Measurements from ENCODE around the gene NLRC5. TPM values are rescaled to one million over a fixed set of nuclear protein-coding genes. Genes with fewer than 3 reads are reported as not detected.
"Not testable (repeated sequence)": the region's sequence is repeated elsewhere in the genome, so short reads cannot be mapped to it uniquely, and the experiment has no call there.

The NLRC5 gene
- total RNA-seq, 2 donors from 2014 or later: 0.64 to 0.97 TPM

DNA sequence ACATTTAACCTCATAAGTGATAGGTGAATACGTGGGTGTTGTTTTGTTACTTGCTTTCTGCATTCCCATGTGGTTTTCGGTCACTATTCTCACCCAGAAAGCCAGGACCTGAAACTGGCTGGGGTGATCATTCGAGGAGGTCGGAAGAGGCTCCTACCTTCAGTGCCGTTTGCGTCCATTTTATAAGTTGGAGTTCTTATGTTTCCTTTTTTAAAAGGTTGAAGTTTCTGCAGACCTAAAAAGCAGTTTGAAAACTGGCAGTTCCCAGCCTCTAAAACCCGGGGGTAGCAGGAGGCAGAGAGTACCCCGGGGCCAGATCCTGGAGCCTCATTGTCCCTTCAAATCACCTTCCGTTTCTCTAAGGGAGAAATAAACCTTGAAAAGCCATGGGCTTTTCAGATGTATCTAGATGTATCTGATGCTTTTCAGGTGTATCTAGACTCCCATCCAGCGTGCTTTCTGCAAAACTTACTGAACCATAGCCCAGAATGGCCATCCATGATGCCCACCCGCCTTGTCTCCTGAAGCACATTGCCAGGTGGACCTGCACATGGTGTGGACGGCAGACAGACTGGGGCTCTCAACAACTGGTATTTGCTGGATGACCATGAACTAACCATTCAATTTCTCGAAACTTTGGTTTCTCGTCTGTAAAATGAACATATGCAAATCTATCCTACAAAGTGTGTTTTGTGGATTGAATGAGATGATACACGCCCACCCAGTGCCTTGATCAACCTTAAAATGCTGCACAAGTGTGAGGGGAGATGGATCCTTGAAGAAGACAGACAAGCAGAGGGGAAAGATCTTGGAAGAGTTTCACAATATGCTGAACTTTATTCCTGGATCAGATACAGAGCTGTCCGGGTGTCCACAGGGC, 1.3 kb downstream of the NLRC5 start:
- Mint-ChIP-seq H3K4me3 (peak overlapping the region; percentile 73), H3K27me3 (ENCODE audit: insufficient read depth) (peaks cover 64% of the 10 kb centered on the region), H3K27ac (no peak overlapping the region), H3K36me3 (ENCODE audit: low read depth) (no peaks in the 10 kb centered on the region), H3K9me3 (no peaks in the 10 kb centered on the region), H3K4me1 (no peaks in the 10 kb centered on the region)
- Histone ChIP-seq H3K9me3 (ENCODE audit: control insufficient read depth, low read length) (no peaks in the 10 kb centered on the region), H3K4me3 (ENCODE audit: low read length) (no peak overlapping the region), H3K36me3 (ENCODE audit: control insufficient read depth, insufficient read depth, low read length) (no peaks in the 10 kb centered on the region), H3K4me1 (ENCODE audit: control insufficient read depth, insufficient read depth, low read length) (no peaks in the 10 kb centered on the region), H3K9ac (ENCODE audit: extremely low read depth, low read length, poor library complexity, severe bottlenecking) (no peak overlapping the region), H3K27me3 (ENCODE audit: control insufficient read depth, insufficient read depth, low read length, poor library complexity, severe bottlenecking) (peaks cover 56% of the 10 kb centered on the region), H3K27ac (ENCODE audit: low read depth, low read length) (no peak overlapping the region)
- DNase-seq: no peak
- 90 to 98% methylated on average over 13 to 16 of the region's 16 CpGs for WGBS, 2 experiments (ENCODE audit: insufficient coverage in 1 of 2, insufficient read length in 1 of 2)
- TF ChIP-seq, protein P1, sequence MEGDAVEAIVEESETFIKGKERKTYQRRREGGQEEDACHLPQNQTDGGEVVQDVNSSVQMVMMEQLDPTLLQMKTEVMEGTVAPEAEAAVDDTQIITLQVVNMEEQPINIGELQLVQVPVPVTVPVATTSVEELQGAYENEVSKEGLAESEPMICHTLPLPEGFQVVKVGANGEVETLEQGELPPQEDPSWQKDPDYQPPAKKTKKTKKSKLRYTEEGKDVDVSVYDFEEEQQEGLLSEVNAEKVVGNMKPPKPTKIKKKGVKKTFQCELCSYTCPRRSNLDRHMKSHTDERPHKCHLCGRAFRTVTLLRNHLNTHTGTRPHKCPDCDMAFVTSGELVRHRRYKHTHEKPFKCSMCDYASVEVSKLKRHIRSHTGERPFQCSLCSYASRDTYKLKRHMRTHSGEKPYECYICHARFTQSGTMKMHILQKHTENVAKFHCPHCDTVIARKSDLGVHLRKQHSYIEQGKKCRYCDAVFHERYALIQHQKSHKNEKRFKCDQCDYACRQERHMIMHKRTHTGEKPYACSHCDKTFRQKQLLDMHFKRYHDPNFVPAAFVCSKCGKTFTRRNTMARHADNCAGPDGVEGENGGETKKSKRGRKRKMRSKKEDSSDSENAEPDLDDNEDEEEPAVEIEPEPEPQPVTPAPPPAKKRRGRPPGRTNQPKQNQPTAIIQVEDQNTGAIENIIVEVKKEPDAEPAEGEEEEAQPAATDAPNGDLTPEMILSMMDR (conservative IDR thresholded peaks at IDR 0.05): no peak

DNA sequence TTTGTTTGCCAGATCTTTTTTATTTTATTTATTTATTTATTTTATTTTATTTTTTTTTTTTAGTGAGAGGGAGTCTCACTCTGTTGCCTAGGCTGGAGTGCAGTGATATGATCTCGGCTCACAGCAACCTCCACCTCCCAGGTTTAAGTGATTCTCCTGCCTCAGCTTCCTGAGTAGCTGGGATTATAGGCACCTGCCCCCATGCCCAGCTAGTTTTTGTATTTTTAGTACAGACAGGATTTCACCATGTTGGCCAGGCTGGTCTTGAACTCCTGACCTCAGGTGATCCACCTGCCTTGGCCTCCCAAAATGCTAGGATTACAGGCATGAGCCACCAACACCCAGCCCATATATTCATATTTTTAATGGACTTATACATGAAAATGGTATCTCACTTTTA, 3.1 kb downstream of the NLRC5 start:
- H3K36me3 ChIP-seq (ENCODE audit: control insufficient read depth, insufficient read depth, low read length); H3K36me3 Mint-ChIP-seq (ENCODE audit: low read depth); DNase-seq; H3K4me1 Mint-ChIP-seq; H3K4me1 ChIP-seq (ENCODE audit: control insufficient read depth, insufficient read depth, low read length); H3K4me3 ChIP-seq (ENCODE audit: low read length); H3K9me3 Mint-ChIP-seq; H3K9me3 ChIP-seq (ENCODE audit: control insufficient read depth, low read length); H3K27ac ChIP-seq (ENCODE audit: low read depth, low read length); H3K27ac Mint-ChIP-seq; H3K4me3 Mint-ChIP-seq; H3K9ac ChIP-seq (ENCODE audit: extremely low read depth, low read length, poor library complexity, severe bottlenecking): not testable (repeated sequence)
- H3K27me3 ChIP-seq (ENCODE audit: control insufficient read depth, insufficient read depth, low read length, poor library complexity, severe bottlenecking): peaks cover 62% of the 10 kb centered on the region
- 88 to 92% methylated on average over 1 of the region's 1 CpG for WGBS, 2 experiments (ENCODE audit: insufficient coverage in 1 of 2, insufficient read length in 1 of 2)
- H3K27me3 Mint-ChIP-seq (ENCODE audit: insufficient read depth): peaks cover 62% of the 10 kb centered on the region

DNA sequence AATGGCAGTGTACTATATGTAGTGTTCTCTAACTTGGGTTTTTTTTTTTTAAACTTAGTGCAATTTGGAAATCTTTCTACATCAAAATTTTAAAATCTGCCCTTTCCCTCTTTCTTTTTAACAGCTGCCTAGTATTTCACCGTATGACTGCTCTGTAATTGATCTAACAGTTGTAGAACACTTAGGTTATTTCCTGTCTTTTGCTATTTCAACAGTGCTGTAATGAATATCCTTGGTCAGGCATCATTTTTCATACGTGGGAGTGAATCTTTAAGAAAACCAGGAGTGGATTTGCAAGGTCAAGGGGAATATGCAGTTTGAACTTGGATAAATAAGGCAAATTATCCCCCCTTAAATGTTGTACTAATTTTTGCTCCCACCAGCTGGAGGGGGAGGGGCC, 3.8 kb downstream of the NLRC5 start:
- Mint-ChIP-seq H3K27me3 (ENCODE audit: insufficient read depth) (peaks cover 55% of the 10 kb centered on the region), H3K4me3 (no peak overlapping the region), H3K27ac (no peak overlapping the region), H3K4me1 (no peaks in the 10 kb centered on the region), H3K36me3 (ENCODE audit: low read depth) (no peaks in the 10 kb centered on the region), H3K9me3 (no peaks in the 10 kb centered on the region)
- no peak overlapping the region for H3K27ac ChIP-seq (ENCODE audit: low read depth, low read length)
- no peak overlapping the region for H3K4me3 ChIP-seq (ENCODE audit: low read length)
- 69 to 79% methylated on average over 2 of the region's 2 CpGs for WGBS, 2 experiments (ENCODE audit: insufficient coverage in 1 of 2, insufficient read length in 1 of 2)
- TF ChIP-seq, protein P1 (conservative IDR thresholded peaks at IDR 0.05): no peak
- DNase-seq: no peak
- H3K9ac ChIP-seq (ENCODE audit: extremely low read depth, low read length, poor library complexity, severe bottlenecking): no peak overlapping the region
- no peaks in the 10 kb centered on the region for H3K4me1 ChIP-seq (ENCODE audit: control insufficient read depth, insufficient read depth, low read length)
- H3K36me3 ChIP-seq (ENCODE audit: control insufficient read depth, insufficient read depth, low read length): no peaks in the 10 kb centered on the region
- no peaks in the 10 kb centered on the region for H3K9me3 ChIP-seq (ENCODE audit: control insufficient read depth, low read length)
- peaks cover 55% of the 10 kb centered on the region for H3K27me3 ChIP-seq (ENCODE audit: control insufficient read depth, insufficient read depth, low read length, poor library complexity, severe bottlenecking)

Measured in endodermal cell (in vitro differentiated cells).